ENCODE measurements around the gene NUP98. TPM values are rescaled to one million over a fixed set of nuclear protein-coding genes. Genes with fewer than 3 reads are reported as not detected.
"Not testable (repeated sequence)": the region's sequence is repeated elsewhere in the genome, so short reads cannot be mapped to it uniquely, and the experiment has no call there.

The NUP98 gene
- total and polyA plus RNA-seq, 4 donors = 16.3 to 78.6 (median 45.3) TPM

- Histone ChIP-seq H3K27me3 (ENCODE audit: control insufficient read depth in 1 of 2, insufficient read depth in 2 of 2, low read length in 1 of 2) (no peaks in the 10 kb centered on the region), H3K4me3 (ENCODE audit: low read length in 2 of 2) (no peak overlapping the region), H3K27ac (ENCODE audit: low read depth in 1 of 2, low read length in 2 of 2) (no peak overlapping the region), H3K9me3 (ENCODE audit: control insufficient read depth, low read length) (no peaks in the 10 kb centered on the region), H3K36me3 (ENCODE audit: control insufficient read depth in 1 of 2, insufficient read depth in 2 of 2, low read length in 1 of 2) (peaks cover 6 to 10% of the 10 kb centered on the region in 2 donors), H3K4me1 (ENCODE audit: control insufficient read depth in 1 of 2, insufficient read depth in 2 of 2, low read length in 2 of 2) (peaks cover 0 to 2% of the 10 kb centered on the region in 2 donors)
- ATAC-seq (ENCODE audit: low FRiP score) = no peak
- DNase-seq = no peak
- 7 to 12% methylated on average over 2 of the region's 2 CpGs for WGBS, 2 donors
- intact Hi-C loops (cut with DNase I) = no loop called here
Measured at GRCh38 chr11:3781423-3781822, 15.9 kb downstream of the NUP98 start.

- Histone ChIP-seq H3K4me3 (ENCODE audit: low read length in 2 of 2) (no peak overlapping the region), H3K27ac (ENCODE audit: low read depth in 1 of 2, low read length in 2 of 2) (no peak overlapping the region), H3K9me3 (ENCODE audit: control insufficient read depth, low read length) (no peaks in the 10 kb centered on the region), H3K27me3 (ENCODE audit: control insufficient read depth in 1 of 2, insufficient read depth in 2 of 2, low read length in 1 of 2) (no peaks in the 10 kb centered on the region), H3K36me3 (ENCODE audit: control insufficient read depth in 1 of 2, insufficient read depth in 2 of 2, low read length in 1 of 2) (peaks cover 8 to 9% of the 10 kb centered on the region in 2 donors), H3K4me1 (ENCODE audit: control insufficient read depth in 1 of 2, insufficient read depth in 2 of 2, low read length in 2 of 2) (no peaks in the 10 kb centered on the region)
- ATAC-seq (ENCODE audit: low FRiP score) (no peak), DNase-seq (no peak)
- intact Hi-C loops (cut with DNase I) = loop anchor here in 1 of 2 donors (10.0 kb wide), 1 partner anchor 61 kb away; no protein-coding TSS in a partner anchor
- 47 to 59% methylated on average over 7 of the region's 7 CpGs for WGBS, 2 donors
Measured at GRCh38 chr11:3775736-3776406, 21.5 kb downstream of the NUP98 start.

- H3K9me3 ChIP-seq (ENCODE audit: control insufficient read depth, low read length) = no peaks in the 10 kb centered on the region
- ATAC-seq (ENCODE audit: low FRiP score) = no peak
- peaks cover 3 to 9% of the 10 kb centered on the region in 2 donors for H3K36me3 ChIP-seq (ENCODE audit: control insufficient read depth in 1 of 2, insufficient read depth in 2 of 2, low read length in 1 of 2)
- no peak overlapping the region for H3K27ac ChIP-seq (ENCODE audit: low read depth in 1 of 2, low read length in 2 of 2)
- H3K4me3 ChIP-seq (ENCODE audit: low read length in 2 of 2) = no peak overlapping the region
- H3K27me3 ChIP-seq (ENCODE audit: control insufficient read depth in 1 of 2, insufficient read depth in 2 of 2, low read length in 1 of 2) = no peaks in the 10 kb centered on the region
- 89 to 90% methylated on average over 4 of the region's 4 CpGs for WGBS, 2 donors
- intact Hi-C loops (cut with DNase I) = loop anchor here in 1 of 2 donors (10.0 kb wide), 1 partner anchor 58 kb away; no protein-coding TSS in a partner anchor
- no peak for DNase-seq
- H3K4me1 ChIP-seq (ENCODE audit: control insufficient read depth in 1 of 2, insufficient read depth in 2 of 2, low read length in 2 of 2) = no peaks in the 10 kb centered on the region
Measured at GRCh38 chr11:3773180-3773579, 24.2 kb downstream of the NUP98 start.

- H3K9me3 ChIP-seq (ENCODE audit: control insufficient read depth, low read length) = no peaks in the 10 kb centered on the region
- no peak overlapping the region for H3K4me3 ChIP-seq (ENCODE audit: low read length in 2 of 2)
- WGBS, 2 donors = 60 to 64% methylated on average over 3 of the region's 3 CpGs
- no peaks in the 10 kb centered on the region for H3K27me3 ChIP-seq (ENCODE audit: control insufficient read depth in 1 of 2, insufficient read depth in 2 of 2, low read length in 1 of 2)
- no peak for ATAC-seq (ENCODE audit: low FRiP score)
- intact Hi-C loops (cut with DNase I) = no loop called here
- no peak for DNase-seq
- no peak overlapping the region for H3K27ac ChIP-seq (ENCODE audit: low read depth in 1 of 2, low read length in 2 of 2)
- H3K36me3 ChIP-seq (ENCODE audit: control insufficient read depth in 1 of 2, insufficient read depth in 2 of 2, low read length in 1 of 2) = peaks cover 5 to 8% of the 10 kb centered on the region in 2 donors
- H3K4me1 ChIP-seq (ENCODE audit: control insufficient read depth in 1 of 2, insufficient read depth in 2 of 2, low read length in 2 of 2) = no peaks in the 10 kb centered on the region
Measured at GRCh38 chr11:3767536-3767935, 29.8 kb downstream of the NUP98 start.

- H3K27me3 ChIP-seq (ENCODE audit: control insufficient read depth in 1 of 2, insufficient read depth in 2 of 2, low read length in 1 of 2); H3K36me3 ChIP-seq (ENCODE audit: control insufficient read depth in 1 of 2, insufficient read depth in 2 of 2, low read length in 1 of 2); DNase-seq; H3K4me3 ChIP-seq (ENCODE audit: low read length in 2 of 2); intact Hi-C loops (cut with DNase I); H3K27ac ChIP-seq (ENCODE audit: low read depth in 1 of 2, low read length in 2 of 2); ATAC-seq (ENCODE audit: low FRiP score); H3K4me1 ChIP-seq (ENCODE audit: control insufficient read depth in 1 of 2, insufficient read depth in 2 of 2, low read length in 2 of 2); H3K9me3 ChIP-seq (ENCODE audit: control insufficient read depth, low read length): not testable (repeated sequence)
- WGBS, 2 donors = 91% methylated on average over 9 of the region's 9 CpGs
Measured at GRCh38 chr11:3766836-3767235, 30.5 kb downstream of the NUP98 start.

- Histone ChIP-seq H3K4me1 (ENCODE audit: control insufficient read depth in 1 of 2, insufficient read depth in 2 of 2, low read length in 2 of 2) (no peaks in the 10 kb centered on the region), H3K4me3 (ENCODE audit: low read length in 2 of 2) (no peak overlapping the region), H3K9me3 (ENCODE audit: control insufficient read depth, low read length) (no peaks in the 10 kb centered on the region), H3K36me3 (ENCODE audit: control insufficient read depth in 1 of 2, insufficient read depth in 2 of 2, low read length in 1 of 2) (peaks cover 3 to 7% of the 10 kb centered on the region in 2 donors), H3K27ac (ENCODE audit: low read depth in 1 of 2, low read length in 2 of 2) (no peak overlapping the region), H3K27me3 (ENCODE audit: control insufficient read depth in 1 of 2, insufficient read depth in 2 of 2, low read length in 1 of 2) (no peaks in the 10 kb centered on the region)
- ATAC-seq (ENCODE audit: low FRiP score) (no peak), DNase-seq (no peak)
- WGBS, 2 donors = 96 to 97% methylated on average over 4 of the region's 4 CpGs
- intact Hi-C loops (cut with DNase I) = no loop called here
Measured at GRCh38 chr11:3764266-3764665, 33.1 kb downstream of the NUP98 start.

- H3K36me3 ChIP-seq (ENCODE audit: control insufficient read depth in 1 of 2, insufficient read depth in 2 of 2, low read length in 1 of 2) = peaks cover 2 to 4% of the 10 kb centered on the region in 2 donors
- H3K27ac ChIP-seq (ENCODE audit: low read depth in 1 of 2, low read length in 2 of 2) = no peak overlapping the region
- no peak overlapping the region for H3K4me3 ChIP-seq (ENCODE audit: low read length in 2 of 2)
- ATAC-seq (ENCODE audit: low FRiP score) (no peak), DNase-seq (no peak)
- H3K27me3 ChIP-seq (ENCODE audit: control insufficient read depth in 1 of 2, insufficient read depth in 2 of 2, low read length in 1 of 2) = no peaks in the 10 kb centered on the region
- WGBS, 2 donors = 85 to 90% methylated on average over 6 of the region's 6 CpGs
- no peaks in the 10 kb centered on the region for H3K9me3 ChIP-seq (ENCODE audit: control insufficient read depth, low read length)
- H3K4me1 ChIP-seq (ENCODE audit: control insufficient read depth in 1 of 2, insufficient read depth in 2 of 2, low read length in 2 of 2) = no peaks in the 10 kb centered on the region
- intact Hi-C loops (cut with DNase I) = no loop called here
Measured at GRCh38 chr11:3755151-3755550, 42.2 kb downstream of the NUP98 start.

- intact Hi-C loops (cut with DNase I) = no loop called here
- H3K4me1 ChIP-seq (ENCODE audit: control insufficient read depth in 1 of 2, insufficient read depth in 2 of 2, low read length in 2 of 2) = no peaks in the 10 kb centered on the region
- no peaks in the 10 kb centered on the region for H3K27me3 ChIP-seq (ENCODE audit: control insufficient read depth in 1 of 2, insufficient read depth in 2 of 2, low read length in 1 of 2)
- ATAC-seq (ENCODE audit: low FRiP score) = no peak
- H3K27ac ChIP-seq (ENCODE audit: low read depth in 1 of 2, low read length in 2 of 2) = no peak overlapping the region
- no peak overlapping the region for H3K4me3 ChIP-seq (ENCODE audit: low read length in 2 of 2)
- no peak for DNase-seq
- no peaks in the 10 kb centered on the region for H3K9me3 ChIP-seq (ENCODE audit: control insufficient read depth, low read length)
- peaks cover 2 to 4% of the 10 kb centered on the region in 2 donors for H3K36me3 ChIP-seq (ENCODE audit: control insufficient read depth in 1 of 2, insufficient read depth in 2 of 2, low read length in 1 of 2)
- WGBS, 2 donors = 86 to 92% methylated on average over 2 of the region's 2 CpGs
Measured at GRCh38 chr11:3753110-3753509, 44.2 kb downstream of the NUP98 start.

GRCh38 chr11:3747704-3748103 is 49.6 kb downstream of the NUP98 start:
- WGBS, 2 donors = 88 to 91% methylated on average over 1 of the region's 1 CpG
- intact Hi-C loops (cut with DNase I) = no loop called here
- H3K9me3 ChIP-seq (ENCODE audit: control insufficient read depth, low read length) = no peaks in the 10 kb centered on the region
- H3K4me1 ChIP-seq (ENCODE audit: control insufficient read depth in 1 of 2, insufficient read depth in 2 of 2, low read length in 2 of 2) = no peaks in the 10 kb centered on the region
- no peaks in the 10 kb centered on the region for H3K27me3 ChIP-seq (ENCODE audit: control insufficient read depth in 1 of 2, insufficient read depth in 2 of 2, low read length in 1 of 2)
- no peak overlapping the region for H3K27ac ChIP-seq (ENCODE audit: low read depth in 1 of 2, low read length in 2 of 2)
- ATAC-seq (ENCODE audit: low FRiP score) (no peak), DNase-seq (no peak)
- no peak overlapping the region for H3K4me3 ChIP-seq (ENCODE audit: low read length in 2 of 2)
- H3K36me3 ChIP-seq (ENCODE audit: control insufficient read depth in 1 of 2, insufficient read depth in 2 of 2, low read length in 1 of 2) = peaks cover 0 to 5% of the 10 kb centered on the region in 2 donors

All from aorta (tissue), 5 donors.